OCI-LY3 (cell line): ENCODE results near the gene C11orf65.

ENCODE experiments used
- H2AFZ ChIP-seq: fragments of 200-600, 300-600 bp; shearing (Covaris generic); 2 replicates; pipeline ENCODE4 v1.6.0; 2014; ENCODE audit warnings: antibody characterized with exemption, low read depth, low read length
- H3K27ac ChIP-seq: fragments of 200-600, 300-600 bp; sonication (generic); 2 replicates; pipeline ENCODE4 v1.5.1; 2014; ENCODE audit warnings: mild to moderate bottlenecking, low read length, moderate library complexity, mixed read lengths
- H3K27me3 ChIP-seq: fragments of 200-600, 300-600 bp; sonication (generic); 2 replicates; pipeline ENCODE4 v1.6.1; 2014; ENCODE audit warnings: low read depth, low read length, mixed read lengths
- H3K36me3 ChIP-seq: fragments of 200-600, 300-600 bp; sonication (generic); replicated peaks from 2 replicates; pipeline ENCODE3; 2014; ENCODE audit warnings: low read depth, low read length, mixed read lengths
- H3K4me1 ChIP-seq: fragments of 300-600, 200-600 bp; sonication (generic); 2 replicates; pipeline ENCODE4 v1.6.1; 2014; ENCODE audit warnings: low read length, mixed read lengths
- H3K4me2 ChIP-seq: fragments of 200-600, 300-600 bp; sonication (generic); 2 replicates; pipeline ENCODE4 v1.6.1; 2014; ENCODE audit warnings: low read length, mixed read lengths
- H3K4me3 ChIP-seq: fragments of 300-600, 200-600 bp; sonication (generic); 2 replicates; pipeline ENCODE4 v1.5.1; 2014; ENCODE audit warnings: antibody characterized with exemption, mild to moderate bottlenecking, low read length, moderate library complexity
- H3K79me2 ChIP-seq: fragments of 300-600, 200-600 bp; shearing (Covaris generic); 2 replicates; pipeline ENCODE4 v1.6.1; 2014; ENCODE audit warnings: mild to moderate bottlenecking, low read length, mixed read lengths
- H3K9ac ChIP-seq: fragments of 300-600, 200-600 bp; shearing (Covaris generic); 2 replicates; pipeline ENCODE4 v1.6.0; 2014; ENCODE audit warnings: mild to moderate bottlenecking, low read length, moderate library complexity
- H3K9me3 ChIP-seq: fragments of 200-600, 300-600 bp; shearing (Covaris generic); 2 replicates; pipeline ENCODE4 v1.6.1; 2014; ENCODE audit warnings: low read length, mixed read lengths; ENCODE audit not compliant: insufficient read depth
- H4K20me1 ChIP-seq: fragments of 200-600, 300-600 bp; sonication (generic); 2 replicates; pipeline ENCODE4 v1.6.1; 2016; ENCODE audit warnings: low read length, mixed read lengths; ENCODE audit not compliant: insufficient read depth
- CTCF ChIP-seq: fragments of 200-600, 300-600 bp; sonication (generic); IDR thresholded peaks from 2 replicates; pipeline ENCODE4 v1.5.1; 2014; ENCODE audit warnings: antibody characterized with exemption, low read length, low read depth
- EZH2phosphoT487 ChIP-seq: fragments of 200-600 bp; shearing (Covaris generic); IDR thresholded peaks from 2 replicates; pipeline ENCODE4 v1.6.1; 2018; ENCODE audit warnings: antibody characterized with exemption, mixed run types, low read depth

C11orf65 gene

GRCh38 chr11:108508653-108509593 is 41.6 kb upstream of the C11orf65 start:
- Histone ChIP-seq H3K27ac (no peak overlapping the region), H3K4me1 (no peaks in the 10 kb centered on the region), H2AFZ (no peak overlapping the region), H3K36me3 (no peaks in the 10 kb centered on the region), H3K4me3 (no peak overlapping the region), H3K9me3 (no peaks in the 10 kb centered on the region), H3K4me2 (no peak overlapping the region), H3K9ac (no peak overlapping the region), H4K20me1 (no peaks in the 10 kb centered on the region), H3K79me2 (no peaks in the 10 kb centered on the region), H3K27me3 (no peaks in the 10 kb centered on the region)
- no peak for TF ChIP-seq CTCF
- TF ChIP-seq EZH2phosphoT487, result no peak

- Histone ChIP-seq H3K79me2 (no peaks in the 10 kb centered on the region), H3K4me2 (no peak overlapping the region), H4K20me1 (no peaks in the 10 kb centered on the region), H3K4me3 (no peak overlapping the region), H2AFZ (no peak overlapping the region), H3K36me3 (no peaks in the 10 kb centered on the region), H3K4me1 (no peaks in the 10 kb centered on the region), H3K9me3 (no peaks in the 10 kb centered on the region), H3K9ac (no peak overlapping the region), H3K27me3 (peaks cover 16% of the 10 kb centered on the region), H3K27ac (no peak overlapping the region)
- TF ChIP-seq CTCF, result no peak
- TF ChIP-seq EZH2phosphoT487, result no peak
These were observed 34.1 kb upstream of the C11orf65 start for GRCh38 chr11:108501396-108501795.

GRCh38 chr11:108500721-108501120 is 33.4 kb upstream of the C11orf65 start:
- TF ChIP-seq EZH2phosphoT487 (no peak), CTCF (no peak)
- no peak overlapping the region for H3K9ac ChIP-seq
- no peaks in the 10 kb centered on the region for H4K20me1 ChIP-seq
- no peak overlapping the region for H3K4me2 ChIP-seq
- H3K4me3 ChIP-seq, result no peak overlapping the region
- peaks cover 16% of the 10 kb centered on the region for H3K27me3 ChIP-seq
- no peak overlapping the region for H2AFZ ChIP-seq
- no peaks in the 10 kb centered on the region for H3K4me1 ChIP-seq
- no peak overlapping the region for H3K27ac ChIP-seq
- no peaks in the 10 kb centered on the region for H3K36me3 ChIP-seq
- no peaks in the 10 kb centered on the region for H3K79me2 ChIP-seq
- H3K9me3 ChIP-seq, result no peaks in the 10 kb centered on the region

GRCh38 chr11:108500169-108500568 is 32.8 kb upstream of the C11orf65 start:
- H2AFZ ChIP-seq, result no peak overlapping the region
- TF ChIP-seq EZH2phosphoT487, result no peak

More at GRCh38 chr11:108500169-108500568, 32.8 kb upstream of the C11orf65 start:
- no peaks in the 10 kb centered on the region for H3K4me1 ChIP-seq
- H3K4me3 ChIP-seq, result no peak overlapping the region
- H4K20me1 ChIP-seq, result no peaks in the 10 kb centered on the region
- no peaks in the 10 kb centered on the region for H3K9me3 ChIP-seq
- peaks cover 16% of the 10 kb centered on the region for H3K27me3 ChIP-seq
- H3K27ac ChIP-seq, result no peak overlapping the region
- no peaks in the 10 kb centered on the region for H3K36me3 ChIP-seq
- H3K79me2 ChIP-seq, result no peaks in the 10 kb centered on the region
- no peak overlapping the region for H3K4me2 ChIP-seq
- no peak overlapping the region for H3K9ac ChIP-seq
